22Rv1 (cell line): ENCODE data around the gene GASK1A.

Experiments
- H3K27ac ChIP-seq: fragments of 450-650 bp; 2 replicates; pipeline ENCODE4 v1.5.1; 2017
- ZFX ChIP-seq: fragments of 450-650 bp; IDR thresholded peaks from 2 replicates; pipeline ENCODE4 v1.6.1; 2017; ENCODE audit warnings: antibody characterized with exemption, borderline replicate concordance
- TF ChIP-seq, protein P1 (sequence below): fragments of 450-650 bp; IDR thresholded peaks from 2 replicates; pipeline ENCODE4 v1.5.1; 2017; ENCODE audit warnings: mild to moderate bottlenecking

The GASK1A gene

GRCh38 chr3:42982645-42983412 is 3.7 kb downstream of the GASK1A start:
- no peak for TF ChIP-seq ZFX
- TF ChIP-seq, protein P1, sequence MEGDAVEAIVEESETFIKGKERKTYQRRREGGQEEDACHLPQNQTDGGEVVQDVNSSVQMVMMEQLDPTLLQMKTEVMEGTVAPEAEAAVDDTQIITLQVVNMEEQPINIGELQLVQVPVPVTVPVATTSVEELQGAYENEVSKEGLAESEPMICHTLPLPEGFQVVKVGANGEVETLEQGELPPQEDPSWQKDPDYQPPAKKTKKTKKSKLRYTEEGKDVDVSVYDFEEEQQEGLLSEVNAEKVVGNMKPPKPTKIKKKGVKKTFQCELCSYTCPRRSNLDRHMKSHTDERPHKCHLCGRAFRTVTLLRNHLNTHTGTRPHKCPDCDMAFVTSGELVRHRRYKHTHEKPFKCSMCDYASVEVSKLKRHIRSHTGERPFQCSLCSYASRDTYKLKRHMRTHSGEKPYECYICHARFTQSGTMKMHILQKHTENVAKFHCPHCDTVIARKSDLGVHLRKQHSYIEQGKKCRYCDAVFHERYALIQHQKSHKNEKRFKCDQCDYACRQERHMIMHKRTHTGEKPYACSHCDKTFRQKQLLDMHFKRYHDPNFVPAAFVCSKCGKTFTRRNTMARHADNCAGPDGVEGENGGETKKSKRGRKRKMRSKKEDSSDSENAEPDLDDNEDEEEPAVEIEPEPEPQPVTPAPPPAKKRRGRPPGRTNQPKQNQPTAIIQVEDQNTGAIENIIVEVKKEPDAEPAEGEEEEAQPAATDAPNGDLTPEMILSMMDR = no peak

GRCh38 chr3:42983927-42984326 is 4.8 kb downstream of the GASK1A start:
- TF ChIP-seq ZFX = no peak
- TF ChIP-seq, protein P1 = no peak
- H3K27ac ChIP-seq = no peak overlapping the region

More at GRCh38 chr3:42982645-42983412, 3.7 kb downstream of the GASK1A start:
- H3K27ac ChIP-seq = no peak overlapping the region

- H3K27ac ChIP-seq = no peak overlapping the region
- TF ChIP-seq, protein P1 = no peak
- TF ChIP-seq ZFX = no peak
These were observed 5.6 kb downstream of the GASK1A start for GRCh38 chr3:42984701-42985100.

GRCh38 chr3:42988097-42988496 is 9.0 kb downstream of the GASK1A start:
- no peak overlapping the region for H3K27ac ChIP-seq
- no peak for TF ChIP-seq ZFX
- TF ChIP-seq, protein P1 = no peak

GRCh38 chr3:42988566-42988965 is 9.5 kb downstream of the GASK1A start:
- H3K27ac ChIP-seq = no peak overlapping the region
- TF ChIP-seq, protein P1 = no peak
- TF ChIP-seq ZFX = no peak

DNA sequence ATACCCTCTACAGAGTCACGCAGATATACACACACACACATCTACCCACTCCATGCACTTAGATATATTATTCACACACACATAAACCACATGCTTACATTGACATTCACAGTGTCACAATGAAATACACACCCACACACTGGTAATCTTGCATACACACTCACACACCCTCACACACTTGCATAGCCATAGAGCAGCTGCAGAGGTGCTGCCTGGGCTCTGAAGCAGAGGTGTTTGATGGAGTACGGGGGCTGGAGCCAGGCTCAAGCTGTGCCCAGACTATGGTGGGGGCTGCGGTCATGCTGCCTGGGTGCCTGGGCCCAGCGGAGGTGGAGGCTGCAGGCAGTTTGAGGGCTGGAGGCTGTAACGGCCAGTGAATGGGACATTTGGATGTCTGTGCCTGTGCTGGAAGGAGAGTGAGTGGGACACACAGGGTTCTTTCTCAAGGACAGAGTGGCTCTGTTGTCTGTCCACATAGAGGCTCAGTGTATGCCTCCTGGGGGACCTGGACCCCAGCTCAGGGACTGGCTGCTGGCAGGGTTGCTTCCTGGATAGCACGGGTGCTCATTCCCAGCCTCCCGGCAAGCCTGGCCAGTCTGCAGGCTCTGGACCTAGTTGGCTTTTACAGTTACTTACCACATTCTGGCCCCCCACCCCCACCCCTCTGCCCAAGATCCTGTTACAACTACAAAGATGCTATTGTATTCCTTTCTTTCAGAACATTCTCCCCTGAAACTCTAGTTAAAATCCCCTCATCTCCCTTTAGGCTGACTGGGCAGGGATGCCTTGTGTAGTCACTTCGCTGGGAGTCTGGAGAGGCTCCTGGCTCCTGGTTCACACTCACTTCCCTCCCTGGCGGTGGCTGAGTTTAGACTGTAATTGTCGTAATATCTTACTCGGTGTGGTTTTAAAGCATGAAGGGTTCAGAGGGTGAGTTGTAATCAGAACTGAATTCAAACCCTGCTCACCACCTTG is 12.5 kb downstream of the GASK1A start:
- TF ChIP-seq ZFX = no peak
- TF ChIP-seq, protein P1 = no peak
- no peak overlapping the region for H3K27ac ChIP-seq
